HEK293 (cell line): ENCODE results near the gene BLVRB.

Experiments used
- CTCF ChIA-PET: fragments of 350-600 bp; formaldehyde crosslinking; extraction: SDS; loops from one replicate; lab custom pipeline; 2021; ENCODE audit warnings: antibody characterized with exemption; lab: Yijun Ruan, JAX
- POLR2A ChIA-PET: fragments of 300-600 bp; formaldehyde crosslinking; extraction: SDS; loops from one replicate; lab custom pipeline; 2020; ENCODE audit warnings: antibody characterized with exemption, inconsistent platforms; lab: Yijun Ruan, JAX
- H3K27ac ChIP-seq: fragments of 200-500 bp; sonication (Bioruptor generic); 2 replicates; pipeline ENCODE4 v1.5.1; 2014; ENCODE audit warnings: low read depth, low read length, control low read depth, inconsistent platforms; ENCODE audit errors: extremely low read depth
- H3K36me3 ChIP-seq, 2 experiments: fragments of 200-500 bp in 1 of 2; sonication (Bioruptor generic) in 1 of 2; 1 replicate in 1 of 2; 2 replicates in 1 of 2; pipeline ENCODE4 v1.5.1; 2014 to 2017; ENCODE audit warnings: inconsistent platforms in 2 of 2, low read length in 2 of 2; ENCODE audit not compliant: control insufficient read depth in 2 of 2, insufficient read depth in 1 of 2
- H3K4me1 ChIP-seq: fragments of 200-500 bp; sonication (Bioruptor generic); 2 replicates; pipeline ENCODE4 v1.5.1; 2014; ENCODE audit warnings: mild to moderate bottlenecking, low read length, inconsistent platforms; ENCODE audit not compliant: control insufficient read depth, insufficient read depth
- H3K4me3 ChIP-seq: 2 replicates; pipeline ENCODE4 v1.5.1; 2011; ENCODE audit warnings: low read depth, mild to moderate bottlenecking, control low read depth, low read length, moderate library complexity
- H3K9me3 ChIP-seq: fragments of 200-500 bp; sonication (Bioruptor generic); 2 replicates; pipeline ENCODE4 v1.5.1; 2014; ENCODE audit warnings: low read depth, low read length, inconsistent platforms; ENCODE audit not compliant: control insufficient read depth, insufficient read depth
- AEBP2 ChIP-seq: fragments of 450-650 bp; formaldehyde crosslinking; IDR thresholded peaks from 2 replicates; pipeline ENCODE4 v1.5.1; 2016; ENCODE audit warnings: missing biosample characterization, missing genetic modification characterization, borderline replicate concordance
- BCL11A ChIP-seq: fragments of 450-650 bp; formaldehyde crosslinking; IDR thresholded peaks from 2 replicates; pipeline ENCODE4 v1.5.1; 2016; ENCODE audit warnings: low read depth, missing biosample characterization, missing genetic modification characterization
- EGR2 ChIP-seq: fragments of 450-650 bp; formaldehyde crosslinking; IDR thresholded peaks from 2 replicates; pipeline ENCODE4 v1.5.1; 2016; ENCODE audit warnings: low read depth, missing biosample characterization, missing genetic modification characterization
- FEZF1 ChIP-seq: fragments of 450-650 bp; formaldehyde crosslinking; IDR thresholded peaks from 2 replicates; pipeline ENCODE4 v1.5.1; 2016; ENCODE audit warnings: missing biosample characterization, missing genetic modification characterization
- GLIS1 ChIP-seq: fragments of 450-650 bp; formaldehyde crosslinking; IDR thresholded peaks from 2 replicates; pipeline ENCODE4 v1.5.1; 2016; ENCODE audit warnings: missing biosample characterization, missing genetic modification characterization
- GLIS2 ChIP-seq: fragments of 450-650 bp; formaldehyde crosslinking; IDR thresholded peaks from 2 replicates; pipeline ENCODE4 v1.5.1; 2016; ENCODE audit warnings: missing biosample characterization, missing genetic modification characterization
- KLF10 ChIP-seq: fragments of 450-650 bp; IDR thresholded peaks from 2 replicates; pipeline ENCODE4 v1.5.1; 2018; ENCODE audit warnings: missing biosample characterization, mild to moderate bottlenecking, missing genetic modification characterization
- KLF16 ChIP-seq: fragments of 450-650 bp; formaldehyde crosslinking; IDR thresholded peaks from 2 replicates; pipeline ENCODE4 v1.5.1; 2017; ENCODE audit warnings: missing biosample characterization, missing genetic modification characterization
- KLF17 ChIP-seq: fragments of 450-650 bp; formaldehyde crosslinking; IDR thresholded peaks from 2 replicates; pipeline ENCODE4 v1.5.1; 2016; ENCODE audit warnings: missing biosample characterization, missing genetic modification characterization
- KLF9 ChIP-seq: fragments of 450-650 bp; formaldehyde crosslinking; IDR thresholded peaks from 2 replicates; pipeline ENCODE4 v1.5.1; 2016; ENCODE audit warnings: missing biosample characterization, missing genetic modification characterization, low read depth
- PRDM2 ChIP-seq: fragments of 450-650 bp; formaldehyde crosslinking; IDR thresholded peaks from 2 replicates; pipeline ENCODE4 v1.5.1; 2016; ENCODE audit warnings: missing biosample characterization, missing genetic modification characterization, borderline replicate concordance
- RBAK ChIP-seq: fragments of 450-650 bp; formaldehyde crosslinking; IDR thresholded peaks from 2 replicates; pipeline ENCODE4 v1.5.1; 2016; ENCODE audit warnings: missing biosample characterization, missing genetic modification characterization
- SP2 ChIP-seq: fragments of 450-650 bp; formaldehyde crosslinking; IDR thresholded peaks from 2 replicates; pipeline ENCODE4 v1.5.1; 2016; ENCODE audit warnings: missing biosample characterization, missing genetic modification characterization
- SP3 ChIP-seq: fragments of 450-650 bp; formaldehyde crosslinking; IDR thresholded peaks from 2 replicates; pipeline ENCODE4 v1.5.1; 2016; ENCODE audit warnings: missing biosample characterization, missing genetic modification characterization
- SP7 ChIP-seq: fragments of 450-650 bp; formaldehyde crosslinking; IDR thresholded peaks from 2 replicates; pipeline ENCODE4 v1.5.1; 2016; ENCODE audit warnings: missing biosample characterization, missing genetic modification characterization
- YY2 ChIP-seq: fragments of 450-650 bp; formaldehyde crosslinking; IDR thresholded peaks from 2 replicates; pipeline ENCODE4 v1.5.1; 2016; ENCODE audit warnings: missing biosample characterization, missing genetic modification characterization
- ZBTB8A ChIP-seq: fragments of 450-650 bp; formaldehyde crosslinking; IDR thresholded peaks from 2 replicates; pipeline ENCODE4 v1.5.1; 2016; ENCODE audit warnings: missing biosample characterization, missing genetic modification characterization
- ZEB2 ChIP-seq: fragments of 450-650 bp; formaldehyde crosslinking; IDR thresholded peaks from 2 replicates; pipeline ENCODE4 v1.5.1; 2016; ENCODE audit warnings: missing biosample characterization, missing genetic modification characterization
- ZFHX2 ChIP-seq: fragments of 450-650 bp; formaldehyde crosslinking; conservative IDR thresholded peaks from 2 replicates; pipeline ENCODE4 v1.5.1; 2016; ENCODE audit warnings: missing biosample characterization, missing genetic modification characterization
- ZFP37 ChIP-seq: fragments of 450-650 bp; formaldehyde crosslinking; IDR thresholded peaks from 2 replicates; pipeline ENCODE4 v1.5.1; 2016; ENCODE audit warnings: missing biosample characterization, missing genetic modification characterization
- ZIC2 ChIP-seq: fragments of 450-650 bp; formaldehyde crosslinking; IDR thresholded peaks from 2 replicates; pipeline ENCODE4 v1.5.1; 2016; ENCODE audit warnings: missing biosample characterization, missing genetic modification characterization
- ZNF121 ChIP-seq: fragments of 450-650 bp; formaldehyde crosslinking; IDR thresholded peaks from 2 replicates; pipeline ENCODE4 v1.5.1; 2016; ENCODE audit warnings: missing biosample characterization, missing genetic modification characterization
- ZNF146 ChIP-seq: fragments of 450-650 bp; formaldehyde crosslinking; IDR thresholded peaks from 2 replicates; pipeline ENCODE4 v1.5.1; 2016; ENCODE audit warnings: missing biosample characterization, missing genetic modification characterization
- ZNF202 ChIP-seq: fragments of 450-650 bp; formaldehyde crosslinking; IDR thresholded peaks from 2 replicates; pipeline ENCODE4 v1.5.1; 2016; ENCODE audit warnings: missing biosample characterization, missing genetic modification characterization, borderline replicate concordance
- ZNF211 ChIP-seq: fragments of 450-650 bp; formaldehyde crosslinking; IDR thresholded peaks from 2 replicates; pipeline ENCODE4 v1.5.1; 2016; ENCODE audit warnings: low read depth, missing biosample characterization, missing genetic modification characterization
- ZNF335 ChIP-seq: fragments of 450-650 bp; formaldehyde crosslinking; conservative IDR thresholded peaks from 2 replicates; pipeline ENCODE4 v1.5.1; 2016; ENCODE audit warnings: missing biosample characterization, missing genetic modification characterization
- ZNF571 ChIP-seq: fragments of 450-650 bp; formaldehyde crosslinking; IDR thresholded peaks from 2 replicates; pipeline ENCODE4 v1.5.0; 2017; ENCODE audit warnings: missing biosample characterization, missing genetic modification characterization
- ZNF600 ChIP-seq: fragments of 450-650 bp; formaldehyde crosslinking; IDR thresholded peaks from 2 replicates; pipeline ENCODE4 v1.5.1; 2016; ENCODE audit warnings: missing biosample characterization, missing genetic modification characterization
- ZNF645 ChIP-seq: fragments of 450-650 bp; formaldehyde crosslinking; IDR thresholded peaks from 2 replicates; pipeline ENCODE4; 2016; ENCODE audit warnings: missing biosample characterization, missing genetic modification characterization
- ZNF707 ChIP-seq: fragments of 450-650 bp; formaldehyde crosslinking; IDR thresholded peaks from 2 replicates; pipeline ENCODE4 v1.5.1; 2016; ENCODE audit warnings: missing biosample characterization, missing genetic modification characterization

Gene BLVRB

GRCh38 chr19:40465557-40466218, at the start of gene BLVRB:
Gene BLVRB (minus strand): TSS chr19:40465745. CDS start chr19:40465688, 57 bp downstream.
- peak within 1 kb of the TSS; percentile 20; the same call in 1 of the 2 replicates for H3K27ac ChIP-seq
- ChIA-PET POLR2A (interaction anchor here (0.6 to 5.2 kb wide), 37 partner anchors 9 to 1030 kb away, joined by 3 to 74 read pairs (median 4); partner anchors contain the start of genes ACTMAP, C19orf47, PLD3 and PRX), CTCF (interaction anchor here (0.5 to 5.9 kb wide), 42 partner anchors 8 to 621 kb away, joined by 3 to 98 read pairs (median 6); partner anchors contain the start of genes LTBP4, PRX, SERTAD1 and SERTAD3)
- H3K36me3 ChIP-seq: no peaks in the 10 kb centered on the region; a peak in 1 of 3 replicates
- no peaks in the 10 kb centered on the region for H3K9me3 ChIP-seq
- H3K4me1 ChIP-seq: peaks cover 13% of the 10 kb centered on the region
- H3K4me3 ChIP-seq: peak within 1 kb of the TSS; percentile 53
- TF ChIP-seq SP7 (tag by site-specific recombination) (peak; percentile 78), KLF10 (tag by site-specific recombination) (peak; percentile 98), RBAK (no peak), ZIC2 (tag by site-specific recombination) (peak; percentile 40; the same call in 1 of the 2 replicates), KLF17 (tag by site-specific recombination) (peak; percentile 67; the same call in 1 of the 2 replicates), KLF16 (tag by site-specific recombination) (peak; percentile 97), EGR2 (tag by site-specific recombination) (peak; percentile 88), KLF9 (peak; percentile 100), SP3 (tag by site-specific recombination) (peak; percentile 100), BCL11A (tag by site-specific recombination) (peak; percentile 90), ZNF146 (tag by site-specific recombination) (no peak), FEZF1 (peak; percentile 73), ZFP37 (peak; percentile 5; the same call in 1 of the 2 replicates), ZFHX2 (tag by site-specific recombination) (peak; percentile 95), ZEB2 (peak; percentile 60), YY2 (tag by site-specific recombination) (peak; percentile 62; the same call in 1 of the 2 replicates), SP2 (peak; percentile 100), ZNF121 (tag by site-specific recombination) (no peak), PRDM2 (no peak), ZNF707 (tag by site-specific recombination) (no peak), ZNF211 (no peak), ZNF600 (tag by site-specific recombination) (peak; percentile 91), GLIS2 (peak; percentile 98), ZBTB8A (peak; percentile 83), ZNF645 (tag by site-specific recombination) (no peak), AEBP2 (tag by site-specific recombination) (no peak), ZNF335 (peak; percentile 99), GLIS1 (tag by site-specific recombination) (peak; percentile 98), ZNF202 (tag by site-specific recombination) (no peak), ZNF571 (tag by site-specific recombination) (no peak)
